Measurements from ENCODE around the gene PLXNB3.

Gene PLXNB3

GRCh38 chrX:153786669-153787068, 22.6 kb downstream of the PLXNB3 start:
- Histone ChIP-seq H3K27me3 (ENCODE audit: control insufficient read depth in 5 of 5, insufficient read depth in 4 of 5, low read length in 5 of 5) (peaks cover 0 to 11% (median 3%) of the 10 kb centered on the region in 5 donors), H3K9ac (ENCODE audit: low read length in 5 of 5) (no peak overlapping the region), H3K9me3 (ENCODE audit: control insufficient read depth in 5 of 5, low read length in 5 of 5) (no peaks in the 10 kb centered on the region), H3K36me3 (ENCODE audit: control insufficient read depth in 5 of 5, insufficient read depth in 5 of 5, low read length in 5 of 5) (peaks cover 0 to 59% (median 43%) of the 10 kb centered on the region in 5 donors), H3K4me3 (ENCODE audit: low read depth in 1 of 5, low read length in 5 of 5) (no peak overlapping the region), H3K27ac (ENCODE audit: low read depth, low read length) (no peak overlapping the region), H3K4me1 (ENCODE audit: control insufficient read depth in 5 of 5, insufficient read depth in 5 of 5, low read length in 5 of 5) (peaks cover 0 to 20% (median 11%) of the 10 kb centered on the region in 5 donors)

GRCh38 chrX:153789654-153790053, 25.6 kb downstream of the PLXNB3 start:
- Histone ChIP-seq H3K27ac (ENCODE audit: low read depth, low read length) (no peak overlapping the region), H3K36me3 (ENCODE audit: control insufficient read depth in 5 of 5, insufficient read depth in 5 of 5, low read length in 5 of 5) (peaks cover 0 to 51% (median 40%) of the 10 kb centered on the region in 5 donors), H3K9me3 (ENCODE audit: control insufficient read depth in 5 of 5, low read length in 5 of 5) (peaks cover 0 to 13% (median 7%) of the 10 kb centered on the region in 5 donors), H3K4me3 (ENCODE audit: low read depth in 1 of 5, low read length in 5 of 5) (no peak overlapping the region), H3K4me1 (ENCODE audit: control insufficient read depth in 5 of 5, insufficient read depth in 5 of 5, low read length in 5 of 5) (peaks cover 0 to 33% (median 21%) of the 10 kb centered on the region in 5 donors), H3K9ac (ENCODE audit: low read length in 5 of 5) (no peak overlapping the region), H3K27me3 (ENCODE audit: control insufficient read depth in 5 of 5, insufficient read depth in 4 of 5, low read length in 5 of 5) (peaks cover 0 to 10% (median 9%) of the 10 kb centered on the region in 5 donors)

GRCh38 chrX:153791104-153791852, 27.2 kb downstream of the PLXNB3 start:
- peaks cover 0 to 49% (median 37%) of the 10 kb centered on the region in 5 donors for H3K4me1 ChIP-seq (ENCODE audit: control insufficient read depth in 5 of 5, insufficient read depth in 5 of 5, low read length in 5 of 5)
- peaks cover 0 to 36% (median 27%) of the 10 kb centered on the region in 5 donors for H3K36me3 ChIP-seq (ENCODE audit: control insufficient read depth in 5 of 5, insufficient read depth in 5 of 5, low read length in 5 of 5)
- no peak overlapping the region for H3K9ac ChIP-seq (ENCODE audit: low read length in 5 of 5)
- H3K27me3 ChIP-seq (ENCODE audit: control insufficient read depth in 5 of 5, insufficient read depth in 4 of 5, low read length in 5 of 5): peaks cover 0 to 10% (median 4%) of the 10 kb centered on the region in 5 donors
- peaks cover 0 to 20% (median 18%) of the 10 kb centered on the region in 5 donors for H3K9me3 ChIP-seq (ENCODE audit: control insufficient read depth in 5 of 5, low read length in 5 of 5)
- H3K27ac ChIP-seq (ENCODE audit: low read depth, low read length): no peak overlapping the region
- no peak overlapping the region for H3K4me3 ChIP-seq (ENCODE audit: low read depth in 1 of 5, low read length in 5 of 5)

GRCh38 chrX:153792368-153792767, 28.3 kb downstream of the PLXNB3 start:
- Histone ChIP-seq H3K9ac (ENCODE audit: low read length in 5 of 5) (no peak overlapping the region), H3K27ac (ENCODE audit: low read depth, low read length) (no peak overlapping the region), H3K4me3 (ENCODE audit: low read depth in 1 of 5, low read length in 5 of 5) (peak overlapping the region in 2 of 5 donors; percentile 83 to 84), H3K36me3 (ENCODE audit: control insufficient read depth in 5 of 5, insufficient read depth in 5 of 5, low read length in 5 of 5) (peaks cover 0 to 35% (median 23%) of the 10 kb centered on the region in 5 donors), H3K4me1 (ENCODE audit: control insufficient read depth in 5 of 5, insufficient read depth in 5 of 5, low read length in 5 of 5) (peaks cover 0 to 50% (median 38%) of the 10 kb centered on the region in 5 donors), H3K9me3 (ENCODE audit: control insufficient read depth in 5 of 5, low read length in 5 of 5) (peaks cover 0 to 26% (median 20%) of the 10 kb centered on the region in 5 donors), H3K27me3 (ENCODE audit: control insufficient read depth in 5 of 5, insufficient read depth in 4 of 5, low read length in 5 of 5) (peaks cover 0 to 10% (median 4%) of the 10 kb centered on the region in 5 donors)

- Histone ChIP-seq H3K36me3 (ENCODE audit: control insufficient read depth in 5 of 5, insufficient read depth in 5 of 5, low read length in 5 of 5) (peaks cover 0 to 35% (median 22%) of the 10 kb centered on the region in 5 donors), H3K9me3 (ENCODE audit: control insufficient read depth in 5 of 5, low read length in 5 of 5) (peaks cover 0 to 35% (median 20%) of the 10 kb centered on the region in 5 donors), H3K27me3 (ENCODE audit: control insufficient read depth in 5 of 5, insufficient read depth in 4 of 5, low read length in 5 of 5) (peaks cover 0 to 10% (median 3%) of the 10 kb centered on the region in 5 donors), H3K4me3 (ENCODE audit: low read depth in 1 of 5, low read length in 5 of 5) (peak overlapping the region; percentile 52 to 84 (median 72)), H3K9ac (ENCODE audit: low read length in 5 of 5) (peak overlapping the region in 4 of 5 donors; percentile 71 to 81 (median 78)), H3K4me1 (ENCODE audit: control insufficient read depth in 5 of 5, insufficient read depth in 5 of 5, low read length in 5 of 5) (peaks cover 0 to 50% (median 38%) of the 10 kb centered on the region in 5 donors), H3K27ac (ENCODE audit: low read depth, low read length) (peak overlapping the region; percentile 78)
Observed at GRCh38 chrX:153793291-153793690, 29.2 kb downstream of the PLXNB3 start.

GRCh38 chrX:153794018-153794896, 30.2 kb downstream of the PLXNB3 start, which contains the start of the genes IDH3G and SSR4:
TSS of gene IDH3G (minus strand) at chrX:153794375. CDS start at chrX:153794326, 49 bp downstream.
TSS of gene SSR4 (plus strand) at chrX:153794668. CDS start at chrX:153794688, 20 bp downstream.
- H3K4me1 ChIP-seq (ENCODE audit: control insufficient read depth in 5 of 5, insufficient read depth in 5 of 5, low read length in 5 of 5): peaks cover 0 to 50% (median 38%) of the 10 kb centered on the region in 5 donors
- H3K27me3 ChIP-seq (ENCODE audit: control insufficient read depth in 5 of 5, insufficient read depth in 4 of 5, low read length in 5 of 5): peaks cover 0 to 14% (median 3%) of the 10 kb centered on the region in 5 donors
- H3K27ac ChIP-seq (ENCODE audit: low read depth, low read length): peak within 1 kb of the TSS; percentile 78
- peak within 1 kb of the TSS in 4 of 5 donors; percentile 72 to 81 (median 78) for H3K9ac ChIP-seq (ENCODE audit: low read length in 5 of 5)
- peaks cover 0 to 38% (median 24%) of the 10 kb centered on the region in 5 donors for H3K36me3 ChIP-seq (ENCODE audit: control insufficient read depth in 5 of 5, insufficient read depth in 5 of 5, low read length in 5 of 5)
- peaks cover 0 to 35% (median 20%) of the 10 kb centered on the region in 5 donors for H3K9me3 ChIP-seq (ENCODE audit: control insufficient read depth in 5 of 5, low read length in 5 of 5)
- peak within 1 kb of the TSS; percentile 52 to 84 (median 72) for H3K4me3 ChIP-seq (ENCODE audit: low read depth in 1 of 5, low read length in 5 of 5)

- Histone ChIP-seq H3K36me3 (ENCODE audit: control insufficient read depth in 5 of 5, insufficient read depth in 5 of 5, low read length in 5 of 5) (peaks cover 0 to 32% (median 19%) of the 10 kb centered on the region in 5 donors), H3K27ac (ENCODE audit: low read depth, low read length) (peak overlapping the region; percentile 78), H3K9ac (ENCODE audit: low read length in 5 of 5) (peak overlapping the region in 4 of 5 donors; percentile 49 to 76 (median 64)), H3K4me1 (ENCODE audit: control insufficient read depth in 5 of 5, insufficient read depth in 5 of 5, low read length in 5 of 5) (peaks cover 0 to 50% (median 41%) of the 10 kb centered on the region in 5 donors), H3K9me3 (ENCODE audit: control insufficient read depth in 5 of 5, low read length in 5 of 5) (peaks cover 0 to 35% (median 20%) of the 10 kb centered on the region in 5 donors), H3K27me3 (ENCODE audit: control insufficient read depth in 5 of 5, insufficient read depth in 4 of 5, low read length in 5 of 5) (peaks cover 0 to 14% (median 3%) of the 10 kb centered on the region in 5 donors), H3K4me3 (ENCODE audit: low read depth in 1 of 5, low read length in 5 of 5) (peak overlapping the region; percentile 52 to 83 (median 62))
Observed at GRCh38 chrX:153794897-153795816, 31.1 kb downstream of the PLXNB3 start.

GRCh38 chrX:153797415-153798015, 33.5 kb downstream of the PLXNB3 start:
- H3K4me1 ChIP-seq (ENCODE audit: control insufficient read depth in 5 of 5, insufficient read depth in 5 of 5, low read length in 5 of 5): peaks cover 0 to 40% (median 30%) of the 10 kb centered on the region in 5 donors
- H3K27me3 ChIP-seq (ENCODE audit: control insufficient read depth in 5 of 5, insufficient read depth in 4 of 5, low read length in 5 of 5): peaks cover 2 to 9% (median 3%) of the 10 kb centered on the region in 5 donors
- peaks cover 0 to 35% (median 23%) of the 10 kb centered on the region in 5 donors for H3K9me3 ChIP-seq (ENCODE audit: control insufficient read depth in 5 of 5, low read length in 5 of 5)
- no peak overlapping the region for H3K9ac ChIP-seq (ENCODE audit: low read length in 5 of 5)
- peaks cover 0 to 29% (median 19%) of the 10 kb centered on the region in 5 donors for H3K36me3 ChIP-seq (ENCODE audit: control insufficient read depth in 5 of 5, insufficient read depth in 5 of 5, low read length in 5 of 5)
- no peak overlapping the region for H3K4me3 ChIP-seq (ENCODE audit: low read depth in 1 of 5, low read length in 5 of 5)
- no peak overlapping the region for H3K27ac ChIP-seq (ENCODE audit: low read depth, low read length)
